AG08395 (cell line): Measurements from ENCODE around the gene C2CD4C.
"Not testable (repeated sequence)": the region's sequence is repeated elsewhere in the genome, so short reads cannot be mapped to it uniquely, and the experiment has no call there.

ENCODE experiments used
- DNase-seq: peaks from one replicate; pipeline ENCODE4 v3.0.0; 2012; ENCODE audit warnings: mixed read lengths, low spot score

Gene C2CD4C

GRCh38 chr19:380618-381219, 28.2 kb downstream of the C2CD4C start:
- not testable (repeated sequence) for DNase-seq

- no peak for DNase-seq
These were observed 29.2 kb downstream of the C2CD4C start for GRCh38 chr19:379796-380195.

GRCh38 chr19:378706-379105, 30.2 kb downstream of the C2CD4C start:
- DNase-seq: no peak

GRCh38 chr19:377801-378581, 31.0 kb downstream of the C2CD4C start:
- DNase-seq: no peak

GRCh38 chr19:376111-376470, 32.9 kb downstream of the C2CD4C start:
- DNase-seq: no peak

- DNase-seq: no peak
These were observed 33.4 kb downstream of the C2CD4C start for GRCh38 chr19:375395-376110.

GRCh38 chr19:374886-375235, 34.1 kb downstream of the C2CD4C start:
- no peak for DNase-seq

- no peak for DNase-seq
These were observed 34.6 kb downstream of the C2CD4C start for GRCh38 chr19:374183-374885.

GRCh38 chr19:373391-374182, 35.4 kb downstream of the C2CD4C start:
- DNase-seq: no peak

- peak; percentile 91 for DNase-seq
These were observed 36.5 kb downstream of the C2CD4C start for GRCh38 chr19:372306-372890.

GRCh38 chr19:371501-372168, 37.3 kb downstream of the C2CD4C start:
- no peak for DNase-seq

- DNase-seq: no peak
These were observed 38.2 kb downstream of the C2CD4C start for GRCh38 chr19:370641-371330.

GRCh38 chr19:369876-370275, 39.1 kb downstream of the C2CD4C start:
- no peak for DNase-seq

GRCh38 chr19:369256-369655, 39.7 kb downstream of the C2CD4C start:
- DNase-seq: no peak

- no peak for DNase-seq
These were observed 40.3 kb downstream of the C2CD4C start for GRCh38 chr19:368630-369024.

GRCh38 chr19:367963-368629, 40.9 kb downstream of the C2CD4C start:
- no peak for DNase-seq

GRCh38 chr19:367561-367960, 41.4 kb downstream of the C2CD4C start:
- DNase-seq: no peak

- DNase-seq: no peak
These were observed 42.0 kb downstream of the C2CD4C start for GRCh38 chr19:366951-367350.

- no peak for DNase-seq
These were observed 42.7 kb downstream of the C2CD4C start for GRCh38 chr19:366205-366783.
